SK-N-SH (cell line): ENCODE results near the gene CD244. TPM values are rescaled to one million over a fixed set of nuclear protein-coding genes. Genes with fewer than 3 reads are reported as not detected.

Source experiments
- CTCF ChIA-PET: fragments of 300-600, 350-600 bp; formaldehyde crosslinking; extraction: SDS; loops from one replicate; lab custom pipeline; 2021; lab: Yijun Ruan, JAX
- POLR2A ChIA-PET: fragments of 350-600 bp; sonication (Branson Sonifier 250); formaldehyde crosslinking; extraction: SDS; loops from one replicate; lab custom pipeline; 2020; ENCODE audit warnings: antibody characterized with exemption, inconsistent platforms; lab: Yijun Ruan, JAX
- DNase-seq: peaks from one replicate; pipeline ENCODE4 v3.0.0; 2012
- H2AFZ ChIP-seq: fragments of 200-600 bp; sonication (generic); 2 replicates; pipeline ENCODE4 v1.8.1; 2016; ENCODE audit warnings: antibody characterized with exemption, mild to moderate bottlenecking, low read depth
- H3F3A ChIP-seq: fragments of 200-600 bp; sonication (generic); replicated peaks from 2 replicates; pipeline ENCODE3; 2016; ENCODE audit warnings: antibody characterized with exemption, mild to moderate bottlenecking; ENCODE audit not compliant: insufficient read depth
- H3K27ac ChIP-seq, 2 experiments: fragments of 200-500 bp in 1 of 2; fragments of 200-600 bp in 1 of 2; sonication (Bioruptor generic) in 1 of 2; sonication (generic), shearing (Covaris generic) in 1 of 2; 2 replicates each; pipeline versions ENCODE4 v1.5.1 to v1.6.1; 2014 to 2016; ENCODE audit warnings: low read depth in 2 of 2, inconsistent platforms in 1 of 2, low read length in 1 of 2, mild to moderate bottlenecking in 1 of 2, mixed read lengths in 1 of 2
- H3K27me3 ChIP-seq: fragments of 200-600 bp; sonication (generic), shearing (Covaris generic); 2 replicates; pipeline ENCODE4 v1.6.1; 2016; ENCODE audit warnings: mixed run types; ENCODE audit not compliant: insufficient read depth
- H3K36me3 ChIP-seq, 2 experiments: fragments of 200-500 bp in 1 of 2; fragments of 200-600 bp in 1 of 2; sonication (Bioruptor generic) in 1 of 2; sonication (generic) in 1 of 2; replicated peaks in 1 of 2; 2 replicates each; pipeline versions ENCODE3 to v1.5.1; 2014 to 2016; ENCODE audit warnings: low read length in 1 of 2, mild to moderate bottlenecking in 1 of 2; ENCODE audit not compliant: insufficient read depth in 2 of 2, control insufficient read depth in 1 of 2
- H3K4me1 ChIP-seq, 2 experiments: fragments of 200-500 bp in 1 of 2; fragments of 200-600 bp in 1 of 2; sonication (Bioruptor generic) in 1 of 2; sonication (generic), shearing (Covaris generic) in 1 of 2; 2 replicates each; pipeline versions ENCODE4 v1.5.1 to v1.6.1; 2014 to 2016; ENCODE audit warnings: low read depth in 1 of 2, low read length in 1 of 2, mixed run types in 1 of 2; ENCODE audit not compliant: insufficient read depth in 2 of 2, control insufficient read depth in 1 of 2
- H3K4me2 ChIP-seq: fragments of 200-600 bp; sonication (generic), shearing (Covaris generic); 2 replicates; pipeline ENCODE4 v1.6.1; 2017; ENCODE audit warnings: mixed run types
- H3K4me3 ChIP-seq, 2 experiments: fragments of 200-500 bp in 1 of 2; fragments of 200-600 bp in 1 of 2; sonication (Bioruptor generic) in 1 of 2; sonication (generic), shearing (Covaris generic) in 1 of 2; 2 replicates each; pipeline versions ENCODE4 v1.5.1 to v1.8.1; 2014 to 2016; ENCODE audit warnings: low read depth in 2 of 2, inconsistent platforms in 1 of 2, low read length in 1 of 2, mild to moderate bottlenecking in 1 of 2, mixed read lengths in 1 of 2, moderate library complexity in 1 of 2
- H3K79me2 ChIP-seq: fragments of 200-600 bp; sonication (generic); 2 replicates; pipeline ENCODE4 v1.8.1; 2017; ENCODE audit warnings: mild to moderate bottlenecking; ENCODE audit not compliant: insufficient read depth
- H3K9ac ChIP-seq: fragments of 200-600 bp; sonication (generic); 2 replicates; pipeline ENCODE4 v1.6.1; 2017; ENCODE audit warnings: mixed run types
- H3K9me2 ChIP-seq: fragments of 200-600 bp; sonication (generic); 2 replicates; pipeline ENCODE4 v1.6.1; 2017; ENCODE audit warnings: mixed run types
- H3K9me3 ChIP-seq: fragments of 200-600 bp; sonication (generic); 2 replicates; pipeline ENCODE4 v1.6.1; 2017; ENCODE audit warnings: mixed run types, mild to moderate bottlenecking, moderate library complexity
- H4K20me1 ChIP-seq: fragments of 200-600 bp; sonication (generic); 2 replicates; pipeline ENCODE4 v1.6.1; 2017; ENCODE audit warnings: mild to moderate bottlenecking, mixed run types; ENCODE audit not compliant: insufficient read depth
- CHD2 ChIP-seq: fragments of 150-350 bp; IDR thresholded peaks from 2 replicates; pipeline ENCODE4 v1.6.1; 2018; ENCODE audit warnings: low read length; ENCODE audit not compliant: partially characterized antibody
- ELF1 ChIP-seq: IDR thresholded peaks from 2 replicates; pipeline ENCODE4 v1.4.0; 2012
- EZH2phosphoT487 ChIP-seq: fragments of 200-600 bp; sonication (generic); IDR thresholded peaks from 2 replicates; pipeline ENCODE4 v1.6.1; 2017; ENCODE audit warnings: low read depth, mixed run types, mild to moderate bottlenecking, antibody characterized with exemption, moderate library complexity, borderline replicate concordance
- GATA2 ChIP-seq: sonication (generic); formaldehyde crosslinking; IDR thresholded peaks from 2 replicates; pipeline ENCODE4 v1.5.0; 2020; ENCODE audit warnings: mild to moderate bottlenecking, missing genetic modification reagents
- JUND ChIP-seq: IDR thresholded peaks from 2 replicates; pipeline ENCODE4 v1.4.0; 2012
- NFIC ChIP-seq: IDR thresholded peaks from 2 replicates; pipeline ENCODE4 v1.4.0; 2012; ENCODE audit warnings: borderline replicate concordance
- NRF1 ChIP-seq: IDR thresholded peaks from 2 replicates; pipeline ENCODE4 v1.6.1; 2012; ENCODE audit warnings: low read depth, mild to moderate bottlenecking, low read length
- PBX3 ChIP-seq: IDR thresholded peaks from 2 replicates; pipeline ENCODE4; 2012
- RAD21 ChIP-seq: IDR thresholded peaks from 2 replicates; pipeline ENCODE4 v1.6.1; 2012; ENCODE audit warnings: mild to moderate bottlenecking, low read length
- RCOR1 ChIP-seq: fragments of 150-350 bp; IDR thresholded peaks from 2 replicates; pipeline ENCODE4 v1.6.1; 2017; ENCODE audit warnings: antibody characterized with exemption, low read length
- TAF1 ChIP-seq: IDR thresholded peaks from 2 replicates; pipeline ENCODE4 v1.6.1; 2012; ENCODE audit warnings: low read depth, mild to moderate bottlenecking, low read length, moderate library complexity, borderline replicate concordance
- TEAD4 ChIP-seq: IDR thresholded peaks from 2 replicates; pipeline ENCODE4 v1.4.0; 2012; ENCODE audit warnings: mild to moderate bottlenecking, borderline replicate concordance; ENCODE audit not compliant: insufficient read depth
- USF1 ChIP-seq: IDR thresholded peaks from 2 replicates; pipeline ENCODE4 v1.4.0; 2012; ENCODE audit warnings: low read depth, borderline replicate concordance
- YY1 ChIP-seq: IDR thresholded peaks from 2 replicates; pipeline ENCODE4 v1.4.0; 2012; ENCODE audit warnings: low read depth, mild to moderate bottlenecking
- WGBS: methylation state at CpG from one replicate; pipeline ENCODE4 v1.1.6; 2017; ENCODE audit warnings: low lambda C conversion rate; 5-methylcytosine and 5-hydroxymethylcytosine counted together
- polyA plus RNA-seq, 3 experiments: library from polyadenylated mRNA; depleted of rRNA; stranded (reverse); fragments of >200 nt; gene quantifications; 2 replicates each; pipeline ENCODE4 v1.2.3, GENCODE V29; 2012
- TF ChIP-seq, protein P1 (sequence below): fragments of 200-600 bp; sonication (generic); IDR thresholded peaks from 2 replicates; pipeline ENCODE4 v1.6.1; 2017; ENCODE audit warnings: antibody characterized with exemption, mild to moderate bottlenecking, moderate library complexity
- TF ChIP-seq, protein P2 (sequence below): fragments of 150-350 bp; IDR thresholded peaks from 2 replicates; pipeline ENCODE4 v1.6.1; 2016; ENCODE audit warnings: mild to moderate bottlenecking, low read depth, low read length

The CD244 gene
- polyA plus RNA-seq, 1 of the 3 experiments (the other 2 are of a cell fraction), result not detected

GRCh38 chr1:160810486-160810885 is 52.2 kb downstream of the CD244 start:
- ChIA-PET POLR2A (no interaction called here), CTCF (no interaction called here)
- Histone ChIP-seq H4K20me1 (no peaks in the 10 kb centered on the region), H3K27me3 (peaks cover 19% of the 10 kb centered on the region; the same call in 1 of the 2 replicates), H3K79me2 (no peaks in the 10 kb centered on the region), H2AFZ (no peak overlapping the region), H3K36me3 (no peaks in the 10 kb centered on the region), H3K9ac (no peak overlapping the region), H3K4me2 (no peak overlapping the region), H3K4me3 (no peak overlapping the region), H3F3A (no peaks in the 10 kb centered on the region), H3K9me2 (no peaks in the 10 kb centered on the region), H3K4me1 (no peaks in the 10 kb centered on the region), H3K27ac (no peak overlapping the region), H3K9me3 (no peaks in the 10 kb centered on the region)
- DNase-seq, result no peak
- 14% methylated on average over 1 of the region's 1 CpG for WGBS
- TF ChIP-seq GATA2 (CRISPR knock-in tag) (no peak), JUND (no peak), CHD2 (no peak), RCOR1 (no peak), USF1 (no peak), TAF1 (no peak), YY1 (no peak), EZH2phosphoT487 (no peak), TEAD4 (no peak), NFIC (no peak), PBX3 (no peak), NRF1 (no peak), ELF1 (no peak), RAD21 (no peak)
- TF ChIP-seq, protein P1, sequence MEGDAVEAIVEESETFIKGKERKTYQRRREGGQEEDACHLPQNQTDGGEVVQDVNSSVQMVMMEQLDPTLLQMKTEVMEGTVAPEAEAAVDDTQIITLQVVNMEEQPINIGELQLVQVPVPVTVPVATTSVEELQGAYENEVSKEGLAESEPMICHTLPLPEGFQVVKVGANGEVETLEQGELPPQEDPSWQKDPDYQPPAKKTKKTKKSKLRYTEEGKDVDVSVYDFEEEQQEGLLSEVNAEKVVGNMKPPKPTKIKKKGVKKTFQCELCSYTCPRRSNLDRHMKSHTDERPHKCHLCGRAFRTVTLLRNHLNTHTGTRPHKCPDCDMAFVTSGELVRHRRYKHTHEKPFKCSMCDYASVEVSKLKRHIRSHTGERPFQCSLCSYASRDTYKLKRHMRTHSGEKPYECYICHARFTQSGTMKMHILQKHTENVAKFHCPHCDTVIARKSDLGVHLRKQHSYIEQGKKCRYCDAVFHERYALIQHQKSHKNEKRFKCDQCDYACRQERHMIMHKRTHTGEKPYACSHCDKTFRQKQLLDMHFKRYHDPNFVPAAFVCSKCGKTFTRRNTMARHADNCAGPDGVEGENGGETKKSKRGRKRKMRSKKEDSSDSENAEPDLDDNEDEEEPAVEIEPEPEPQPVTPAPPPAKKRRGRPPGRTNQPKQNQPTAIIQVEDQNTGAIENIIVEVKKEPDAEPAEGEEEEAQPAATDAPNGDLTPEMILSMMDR, result no peak
- TF ChIP-seq, protein P2, sequence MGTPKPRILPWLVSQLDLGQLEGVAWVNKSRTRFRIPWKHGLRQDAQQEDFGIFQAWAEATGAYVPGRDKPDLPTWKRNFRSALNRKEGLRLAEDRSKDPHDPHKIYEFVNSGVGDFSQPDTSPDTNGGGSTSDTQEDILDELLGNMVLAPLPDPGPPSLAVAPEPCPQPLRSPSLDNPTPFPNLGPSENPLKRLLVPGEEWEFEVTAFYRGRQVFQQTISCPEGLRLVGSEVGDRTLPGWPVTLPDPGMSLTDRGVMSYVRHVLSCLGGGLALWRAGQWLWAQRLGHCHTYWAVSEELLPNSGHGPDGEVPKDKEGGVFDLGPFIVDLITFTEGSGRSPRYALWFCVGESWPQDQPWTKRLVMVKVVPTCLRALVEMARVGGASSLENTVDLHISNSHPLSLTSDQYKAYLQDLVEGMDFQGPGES, result no peak
